Left forelimb (tissue), 1 donor: ENCODE results near the gene RAB3A.

Source experiments
- DNase-seq: peaks from one replicate; pipeline ENCODE4 v3.0.0-alpha.2; 2018; ENCODE audit warnings: low spot score

Gene RAB3A

GRCh38 chr19:18203863-18204393 lies at the start of gene RAB3A:
RAB3A (minus strand) TSS chr19:18204042; CDS start chr19:18202740, 1,302 bp downstream.
- DNase-seq: peak; percentile 99

- no peak for DNase-seq
Observed at GRCh38 chr19:18253130-18253529, 49.3 kb upstream of the RAB3A start.

- no peak for DNase-seq
Observed at GRCh38 chr19:18252370-18252717, 48.5 kb upstream of the RAB3A start.

- DNase-seq: peak; percentile 84
Observed at GRCh38 chr19:18251587-18252369, 47.9 kb upstream of the RAB3A start.

- no peak for DNase-seq
Observed at GRCh38 chr19:18249834-18250233, 46.0 kb upstream of the RAB3A start.

- no peak for DNase-seq
Observed at GRCh38 chr19:18245297-18245696, 41.5 kb upstream of the RAB3A start.

GRCh38 chr19:18239303-18239702 lies 35.5 kb upstream of the RAB3A start:
- DNase-seq: no peak

GRCh38 chr19:18234194-18234593 lies 30.4 kb upstream of the RAB3A start:
- DNase-seq: no peak

- DNase-seq: no peak
Observed at GRCh38 chr19:18233224-18233825, 29.5 kb upstream of the RAB3A start.

GRCh38 chr19:18232540-18233223 lies 28.8 kb upstream of the RAB3A start:
- DNase-seq: no peak

- no peak for DNase-seq
Observed at GRCh38 chr19:18231775-18232174, 27.9 kb upstream of the RAB3A start.

GRCh38 chr19:18230941-18231734 lies 27.3 kb upstream of the RAB3A start:
- DNase-seq: no peak

GRCh38 chr19:18229915-18230314 lies 26.1 kb upstream of the RAB3A start:
- no peak for DNase-seq

- DNase-seq: no peak
Observed at GRCh38 chr19:18229474-18229873, 25.6 kb upstream of the RAB3A start.

GRCh38 chr19:18227781-18228271 lies 24.0 kb upstream of the RAB3A start:
- no peak for DNase-seq

GRCh38 chr19:18226956-18227780 lies 23.3 kb upstream of the RAB3A start:
- DNase-seq: no peak

GRCh38 chr19:18225702-18226468 lies 22.0 kb upstream of the RAB3A start, which contains the start of gene PDE4C:
PDE4C (minus strand) TSS chr19:18226438; CDS start chr19:18226415, 23 bp downstream.
- DNase-seq: no peak

GRCh38 chr19:18225355-18225701 lies 21.5 kb upstream of the RAB3A start:
- no peak for DNase-seq

GRCh38 chr19:18224525-18225354 lies 20.9 kb upstream of the RAB3A start:
- peak; percentile 97 for DNase-seq
